Endothelial cell of umbilical vein (primary cell): ENCODE data around the gene DAZL. TPM values are rescaled to one million over a fixed set of nuclear protein-coding genes. Genes with fewer than 3 reads are reported as not detected.

Source experiments
- BruUV-seq: library from RNA; stranded (reverse); fragments of 400-500 nt; replicated peaks from 2 replicates; lab custom pipeline; 2021; lab: Mats Ljungman, UMichigan
- CTCF ChIA-PET: fragments of 300-600, 350-600 bp; sonication (Branson Sonifier 250); formaldehyde crosslinking; loops from one replicate; lab custom pipeline; 2021; ENCODE audit warnings: antibody characterized with exemption, inconsistent platforms; lab: Charles Lee
- POLR2A ChIA-PET: fragments of 300-600, 350-600 bp; sonication (Branson Sonifier 250); formaldehyde crosslinking; loops from one replicate; lab custom pipeline; 2021; ENCODE audit warnings: antibody characterized with exemption, inconsistent platforms; lab: Charles Lee
- DNase-seq: peaks from one replicate; pipeline ENCODE4 v3.0.0-alpha.2; 2011; ENCODE audit warnings: low read depth, low spot score
- FAIRE-seq: peaks from 2 replicates; lab custom pipeline; 2011; peaks lifted over from hg19 to GRCh38; lab: Jason Lieb, UNC
- H2AFZ ChIP-seq: 2 replicates; pipeline ENCODE4 v1.6.0; 2012; ENCODE audit warnings: low read depth, low read length, control low read depth, inconsistent platforms
- H3K27ac ChIP-seq: 2 replicates; pipeline ENCODE4 v1.5.1; 2011; ENCODE audit warnings: low read depth, mild to moderate bottlenecking, control low read depth, low read length, moderate library complexity; ENCODE audit not compliant: insufficient read depth
- H3K27me3 ChIP-seq, 2 experiments: 2 replicates each; pipeline versions ENCODE4 v1.6.0 to v1.6.1; 2011; ENCODE audit warnings: low read length in 2 of 2, mixed read lengths in 1 of 2; ENCODE audit not compliant: control insufficient read depth in 2 of 2, insufficient read depth in 2 of 2
- H3K36me3 ChIP-seq, 2 experiments: 2 replicates in 1 of 2; 3 replicates in 1 of 2; pipeline ENCODE4 v1.5.1; 2011; ENCODE audit warnings: low read length in 2 of 2, mild to moderate bottlenecking in 1 of 2, moderate library complexity in 1 of 2; ENCODE audit not compliant: control insufficient read depth in 2 of 2, insufficient read depth in 2 of 2; ENCODE audit errors: extremely low read depth in 1 of 2
- H3K4me1 ChIP-seq: 3 replicates; pipeline ENCODE4 v1.5.1; 2011; ENCODE audit warnings: mild to moderate bottlenecking, low read length; ENCODE audit not compliant: control insufficient read depth, insufficient read depth; ENCODE audit errors: extremely low read depth
- H3K4me2 ChIP-seq: 2 replicates; pipeline ENCODE4 v1.6.1; 2011; ENCODE audit warnings: low read length, control low read depth, mixed read lengths; ENCODE audit not compliant: insufficient read depth
- H3K4me3 ChIP-seq, 3 experiments: fragments of 200-600 bp in 1 of 3; sonication (generic), shearing (Covaris generic) in 1 of 3; replicated peaks in 1 of 3; 2 replicates each; pipeline ENCODE4 v1.5.1; 2011 to 2016; ENCODE audit warnings: control low read depth in 3 of 3, low read length in 3 of 3, mild to moderate bottlenecking in 2 of 3, inconsistent platforms in 1 of 3, low read depth in 1 of 3, moderate library complexity in 1 of 3; ENCODE audit not compliant: insufficient read depth in 1 of 3
- H3K79me2 ChIP-seq: 2 replicates; pipeline ENCODE4 v1.6.0; 2012; ENCODE audit warnings: low read length, inconsistent platforms; ENCODE audit not compliant: control insufficient read depth, insufficient read depth
- H3K9ac ChIP-seq: replicated peaks from 2 replicates; pipeline ENCODE3; 2011; ENCODE audit warnings: low read length, control low read depth; ENCODE audit not compliant: insufficient read depth; ENCODE audit errors: extremely low read depth
- H3K9me1 ChIP-seq: replicated peaks from 3 replicates; pipeline ENCODE4 v1.6.0; 2011; ENCODE audit warnings: mild to moderate bottlenecking, low read length; ENCODE audit not compliant: control insufficient read depth, insufficient read depth; ENCODE audit errors: extremely low read depth
- H3K9me3 ChIP-seq: replicated peaks from 2 replicates; pipeline ENCODE4 v1.5.1; 2012; ENCODE audit warnings: low read length, inconsistent platforms; ENCODE audit not compliant: control insufficient read depth, insufficient read depth
- H4K20me1 ChIP-seq: replicated peaks from 2 replicates; pipeline ENCODE3; 2011; ENCODE audit warnings: mild to moderate bottlenecking, low read length; ENCODE audit not compliant: control insufficient read depth, insufficient read depth; ENCODE audit errors: extremely low read depth
- EZH2 ChIP-seq: IDR thresholded peaks from 2 replicates; pipeline ENCODE4 v1.6.1; 2012; ENCODE audit warnings: borderline replicate concordance, low read depth, mild to moderate bottlenecking, moderate library complexity, low read length, inconsistent platforms; ENCODE audit not compliant: severe bottlenecking
- FOS ChIP-seq: IDR thresholded peaks from 2 replicates; pipeline ENCODE4 v1.6.1; 2011; ENCODE audit warnings: mild to moderate bottlenecking, low read length, moderate library complexity, borderline replicate concordance; ENCODE audit not compliant: insufficient read depth
- GATA2 ChIP-seq: IDR thresholded peaks from 2 replicates; pipeline ENCODE4 v1.7.0; 2011; ENCODE audit warnings: low read depth, mild to moderate bottlenecking, moderate library complexity, mixed read lengths, low read length; ENCODE audit not compliant: insufficient read length, insufficient read depth
- JUN ChIP-seq: IDR thresholded peaks from 2 replicates; pipeline ENCODE4 v1.6.1; 2011; ENCODE audit warnings: borderline replicate concordance, low read depth; ENCODE audit not compliant: insufficient read length, insufficient read depth
- MAX ChIP-seq: IDR thresholded peaks from 2 replicates; pipeline ENCODE4 v1.6.1; 2011; ENCODE audit not compliant: insufficient read depth, insufficient read length
- MYC ChIP-seq: IDR thresholded peaks from one replicate; pipeline ENCODE4 v1.6.1; 2011; ENCODE audit warnings: mild to moderate bottlenecking, low read depth, low read length
- POLR2A ChIP-seq: IDR thresholded peaks from 2 replicates; pipeline ENCODE4 v1.6.1; 2012; ENCODE audit warnings: low read depth, mild to moderate bottlenecking, control low read depth, low read length
- POLR2AphosphoS5 ChIP-seq: IDR thresholded peaks from 2 replicates; pipeline ENCODE4 v1.6.1; 2012; ENCODE audit warnings: low read depth, mild to moderate bottlenecking, control low read depth, low read length, moderate library complexity; ENCODE audit not compliant: insufficient read depth
- dilution Hi-C: fragments of 300-500 bp; cut with MboI; formaldehyde crosslinking; loops from one replicate; pipeline ENCODE4 v1.15.0; 2019; ENCODE audit warnings: low sequenced_read_pairs; ENCODE audit not compliant: extremely low pct_ligation_motif_present
- intact Hi-C: fragments of 100-400 bp; cut with micrococcal nuclease; formaldehyde crosslinking; loops from one replicate; pipeline ENCODE4 v1.10.0; 2022
- polyA plus RNA-seq, 4 experiments: library from polyadenylated mRNA; depleted of rRNA in 3 of 4; stranded (reverse) in 3 of 4; unstranded in 1 of 4; fragments of >200 nt; gene quantifications; 2 replicates each; pipeline versions ENCODE4 v1.2.1 to v1.2.3, GENCODE V29; 2011 to 2012; ENCODE audit warnings: missing spikeins in 1 of 4
- total RNA-seq: library from RNA; stranded (reverse); gene quantifications from 2 replicates; pipeline ENCODE4 v1.2.3, GENCODE V29; 2021
- TF ChIP-seq, protein P1 (sequence below), 2 donors: IDR thresholded peaks; 1 replicate in 1 of 2; 2 replicates in 1 of 2; pipeline ENCODE4 v1.5.1; 2011; ENCODE audit warnings: low read length in 2 of 2, mild to moderate bottlenecking in 2 of 2, moderate library complexity in 2 of 2, control low read depth in 1 of 2, inconsistent platforms in 1 of 2, low read depth in 1 of 2; ENCODE audit not compliant: insufficient read depth in 1 of 2; ENCODE audit errors: extremely low read depth in 1 of 2

Gene DAZL
- total and polyA plus RNA-seq, 2 donors (not counting 3 experiments of a cell fraction or from before 2014, with no cell fraction given), result not detected

GRCh38 chr3:16559653-16560365 is 45.4 kb downstream of the DAZL start:
- Histone ChIP-seq H3K4me3 (no peak overlapping the region), H3K27ac (no peak overlapping the region), H2AFZ (no peak overlapping the region), H3K79me2 (no peaks in the 10 kb centered on the region), H3K9ac (no peak overlapping the region), H4K20me1 (no peaks in the 10 kb centered on the region), H3K36me3 (no peaks in the 10 kb centered on the region), H3K9me1 (no peaks in the 10 kb centered on the region), H3K9me3 (no peaks in the 10 kb centered on the region), H3K4me2 (no peak overlapping the region), H3K4me1 (no peaks in the 10 kb centered on the region), H3K27me3 (peaks cover 0 to 4% of the 10 kb centered on the region in 2 experiments)
- intact Hi-C loops, result no loop called here
- ChIA-PET POLR2A (no interaction called here), CTCF (no interaction called here)
- dilution Hi-C loops, result no loop called here
- DNase-seq (no peak), FAIRE-seq (no peak)
- no TSS peak for BruUV-seq
- TF ChIP-seq, protein P1, sequence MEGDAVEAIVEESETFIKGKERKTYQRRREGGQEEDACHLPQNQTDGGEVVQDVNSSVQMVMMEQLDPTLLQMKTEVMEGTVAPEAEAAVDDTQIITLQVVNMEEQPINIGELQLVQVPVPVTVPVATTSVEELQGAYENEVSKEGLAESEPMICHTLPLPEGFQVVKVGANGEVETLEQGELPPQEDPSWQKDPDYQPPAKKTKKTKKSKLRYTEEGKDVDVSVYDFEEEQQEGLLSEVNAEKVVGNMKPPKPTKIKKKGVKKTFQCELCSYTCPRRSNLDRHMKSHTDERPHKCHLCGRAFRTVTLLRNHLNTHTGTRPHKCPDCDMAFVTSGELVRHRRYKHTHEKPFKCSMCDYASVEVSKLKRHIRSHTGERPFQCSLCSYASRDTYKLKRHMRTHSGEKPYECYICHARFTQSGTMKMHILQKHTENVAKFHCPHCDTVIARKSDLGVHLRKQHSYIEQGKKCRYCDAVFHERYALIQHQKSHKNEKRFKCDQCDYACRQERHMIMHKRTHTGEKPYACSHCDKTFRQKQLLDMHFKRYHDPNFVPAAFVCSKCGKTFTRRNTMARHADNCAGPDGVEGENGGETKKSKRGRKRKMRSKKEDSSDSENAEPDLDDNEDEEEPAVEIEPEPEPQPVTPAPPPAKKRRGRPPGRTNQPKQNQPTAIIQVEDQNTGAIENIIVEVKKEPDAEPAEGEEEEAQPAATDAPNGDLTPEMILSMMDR (IDR thresholded peaks at IDR 0.05; ENCODE audit: extremely low read depth in 1 of 2, insufficient read depth in 1 of 2, low read depth in 1 of 2, low read length in 2 of 2), result no peak
- no peak for TF ChIP-seq GATA2
- no peak for TF ChIP-seq POLR2A
- TF ChIP-seq EZH2, result no peak
- TF ChIP-seq MYC, result no peak
- TF ChIP-seq JUN, result no peak
- no peak for TF ChIP-seq MAX
- no peak for TF ChIP-seq POLR2AphosphoS5
- no peak for TF ChIP-seq FOS
